ENCODE results near the gene TSTD2.

The TSTD2 gene

DNA sequence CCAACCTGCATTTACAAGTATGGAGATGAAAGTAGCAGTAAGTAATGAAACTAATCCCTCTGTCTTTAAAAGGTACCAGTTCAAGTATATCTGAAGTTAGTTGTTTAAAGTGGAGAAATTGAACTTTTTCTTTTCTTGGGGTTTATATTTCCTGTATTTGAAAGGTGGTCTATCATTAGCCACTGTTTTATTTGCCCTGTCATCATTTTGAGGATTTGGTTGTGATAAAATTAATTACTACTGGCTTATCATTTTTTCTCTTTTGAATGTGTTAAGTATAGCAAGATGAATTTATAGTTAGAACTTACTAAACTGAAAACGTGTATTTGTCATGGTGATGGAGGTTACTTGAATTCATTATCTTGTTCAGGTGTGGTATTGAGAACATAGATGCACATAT, 25.5 kb upstream of the TSTD2 start:
- POLR2A ChIA-PET (ENCODE audit: low non-redundant PET): no interaction called here
- no peak overlapping the region for H3K27ac ChIP-seq
- TF ChIP-seq, protein P1, sequence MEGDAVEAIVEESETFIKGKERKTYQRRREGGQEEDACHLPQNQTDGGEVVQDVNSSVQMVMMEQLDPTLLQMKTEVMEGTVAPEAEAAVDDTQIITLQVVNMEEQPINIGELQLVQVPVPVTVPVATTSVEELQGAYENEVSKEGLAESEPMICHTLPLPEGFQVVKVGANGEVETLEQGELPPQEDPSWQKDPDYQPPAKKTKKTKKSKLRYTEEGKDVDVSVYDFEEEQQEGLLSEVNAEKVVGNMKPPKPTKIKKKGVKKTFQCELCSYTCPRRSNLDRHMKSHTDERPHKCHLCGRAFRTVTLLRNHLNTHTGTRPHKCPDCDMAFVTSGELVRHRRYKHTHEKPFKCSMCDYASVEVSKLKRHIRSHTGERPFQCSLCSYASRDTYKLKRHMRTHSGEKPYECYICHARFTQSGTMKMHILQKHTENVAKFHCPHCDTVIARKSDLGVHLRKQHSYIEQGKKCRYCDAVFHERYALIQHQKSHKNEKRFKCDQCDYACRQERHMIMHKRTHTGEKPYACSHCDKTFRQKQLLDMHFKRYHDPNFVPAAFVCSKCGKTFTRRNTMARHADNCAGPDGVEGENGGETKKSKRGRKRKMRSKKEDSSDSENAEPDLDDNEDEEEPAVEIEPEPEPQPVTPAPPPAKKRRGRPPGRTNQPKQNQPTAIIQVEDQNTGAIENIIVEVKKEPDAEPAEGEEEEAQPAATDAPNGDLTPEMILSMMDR (conservative IDR thresholded peaks at IDR 0.05; ENCODE audit: low read depth): no peak
- DNase-seq (ENCODE audit: low spot score): no peak
- CTCF ChIA-PET: interaction anchor here (0.6 to 1.4 kb wide), 2 partner anchors 10 to 14 kb away, joined by 3 read pairs; no protein-coding TSS in a partner anchor

DNA sequence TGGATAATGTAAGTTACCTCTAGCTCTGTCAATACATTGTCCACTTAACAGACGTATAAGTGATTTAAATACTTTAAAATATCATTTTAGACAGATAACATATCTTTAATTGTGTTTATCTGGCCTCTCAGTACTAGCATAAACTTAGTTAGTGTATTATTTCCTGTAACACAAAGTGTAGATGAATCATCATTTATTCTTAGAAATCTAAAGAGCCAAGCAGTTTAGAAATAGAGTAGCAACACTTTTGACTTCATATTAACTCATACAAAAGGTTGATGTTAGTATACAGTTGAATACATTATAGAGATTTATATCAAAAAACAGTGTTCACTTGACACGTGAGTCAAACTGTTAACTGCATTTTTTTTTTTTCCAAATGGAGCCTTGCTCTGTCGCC, 18.5 kb upstream of the TSTD2 start:
- ChIA-PET POLR2A (ENCODE audit: low non-redundant PET) (no interaction called here), CTCF (no interaction called here)
- no peak for DNase-seq (ENCODE audit: low spot score)
- H3K27ac ChIP-seq: no peak overlapping the region
- TF ChIP-seq, protein P1 (conservative IDR thresholded peaks at IDR 0.05; ENCODE audit: low read depth): no peak

DNA sequence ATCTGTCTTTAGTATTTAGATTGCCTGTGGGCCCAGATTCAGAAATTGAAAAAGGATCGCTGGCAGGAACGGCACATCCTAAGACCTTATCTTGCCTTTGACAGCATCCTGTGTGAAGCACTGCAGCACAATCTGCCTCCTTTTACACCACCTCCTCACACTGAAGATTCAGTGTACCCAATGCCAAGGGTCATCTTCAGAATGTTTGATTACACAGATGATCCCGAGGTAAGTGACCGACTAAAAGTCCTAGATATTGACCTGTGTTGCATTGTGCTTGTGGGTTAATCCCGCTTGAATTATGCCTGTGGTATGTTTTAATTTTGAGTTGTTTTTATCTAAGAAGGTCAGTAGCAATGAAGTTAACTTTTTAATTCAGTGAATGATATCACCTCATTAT, 14.8 kb upstream of the TSTD2 start:
- POLR2A ChIA-PET (ENCODE audit: low non-redundant PET): no interaction called here
- TF ChIP-seq, protein P1 (conservative IDR thresholded peaks at IDR 0.05; ENCODE audit: low read depth): no peak
- DNase-seq (ENCODE audit: low spot score): no peak
- CTCF ChIA-PET: no interaction called here
- no peak overlapping the region for H3K27ac ChIP-seq

DNA sequence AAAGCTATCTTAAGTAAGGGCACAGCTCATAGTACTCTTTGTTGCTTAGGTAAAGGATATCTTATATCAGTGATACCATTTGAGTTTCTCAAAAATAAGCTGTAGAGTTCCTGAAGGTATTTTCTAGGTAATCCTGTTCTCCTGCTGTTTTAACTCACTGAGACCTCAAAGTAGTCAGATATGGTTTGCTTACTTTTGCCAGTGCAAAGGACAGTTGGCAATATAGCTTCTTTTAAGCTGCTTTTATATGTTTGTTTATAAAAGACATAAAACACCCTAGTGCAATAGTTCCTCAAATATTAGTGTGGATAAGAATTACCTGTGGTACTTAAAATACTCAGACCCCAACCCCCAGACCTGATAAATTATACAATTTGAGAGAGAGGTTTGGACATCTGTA, 12.6 kb upstream of the TSTD2 start:
- TF ChIP-seq, protein P1 (conservative IDR thresholded peaks at IDR 0.05; ENCODE audit: low read depth): no peak
- no peak for DNase-seq (ENCODE audit: low spot score)
- CTCF ChIA-PET: interaction anchor here (0.7 kb wide), 1 partner anchor 268 kb away, joined by 4 read pairs; no protein-coding TSS in a partner anchor
- POLR2A ChIA-PET (ENCODE audit: low non-redundant PET): interaction anchor here (0.9 kb wide), 1 partner anchor 13 kb away, joined by 4 read pairs; no protein-coding TSS in a partner anchor
- no peak overlapping the region for H3K27ac ChIP-seq

DNA sequence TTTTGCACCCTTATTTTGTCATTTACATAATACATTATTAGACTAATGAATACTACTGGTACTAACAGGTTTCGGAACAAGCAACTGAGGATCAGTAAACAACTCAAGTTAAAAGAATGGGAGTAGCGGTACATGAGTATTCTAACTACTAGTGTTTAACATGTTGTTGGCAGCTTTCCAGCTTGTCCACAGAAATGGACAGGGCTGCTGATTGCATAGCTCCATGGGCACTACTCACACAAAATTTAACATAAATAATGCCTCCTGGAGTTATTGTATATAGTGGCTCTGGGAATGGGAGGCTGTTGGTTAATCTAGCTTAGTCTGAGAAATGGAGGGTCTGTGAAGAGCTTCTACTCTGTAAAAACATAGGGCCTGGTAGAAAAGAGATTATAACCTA, 7.2 kb upstream of the TSTD2 start:
- no peak overlapping the region for H3K27ac ChIP-seq
- POLR2A ChIA-PET (ENCODE audit: low non-redundant PET): no interaction called here
- no peak for DNase-seq (ENCODE audit: low spot score)
- CTCF ChIA-PET: interaction anchor here (0.6 to 1.4 kb wide), 4 partner anchors 8 to 229 kb away, joined by 3 to 4 read pairs (median 3); no protein-coding TSS in a partner anchor
- TF ChIP-seq, protein P1 (conservative IDR thresholded peaks at IDR 0.05; ENCODE audit: low read depth): no peak

DNA sequence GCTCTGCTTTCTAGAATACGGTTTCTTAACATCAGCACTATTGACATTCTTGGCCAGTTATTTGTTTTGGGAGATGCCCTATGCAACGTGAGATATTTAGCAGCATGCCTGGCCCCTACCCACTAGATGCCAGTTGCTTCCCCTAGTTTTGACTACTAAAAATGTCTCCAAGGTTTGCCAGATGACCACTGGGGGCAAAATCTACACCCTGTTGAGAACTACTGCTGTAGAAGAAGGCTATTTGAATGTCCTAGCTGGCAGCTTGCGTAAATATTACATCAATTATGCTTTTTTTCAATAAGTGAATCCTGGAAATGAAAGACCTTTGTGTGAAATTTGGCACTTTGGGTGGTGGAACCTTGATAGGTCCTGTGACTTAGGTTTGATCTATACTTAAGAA, 5.5 kb upstream of the TSTD2 start:
- DNase-seq (ENCODE audit: low spot score): no peak
- ChIA-PET CTCF (interaction anchor here (0.6 to 1.2 kb wide), 3 partner anchors 12 to 112 kb away, joined by 3 to 4 read pairs (median 3); no protein-coding TSS in a partner anchor), POLR2A (ENCODE audit: low non-redundant PET) (no interaction called here)
- H3K27ac ChIP-seq: no peak overlapping the region
- TF ChIP-seq, protein P1 (conservative IDR thresholded peaks at IDR 0.05; ENCODE audit: low read depth): no peak

Measured in RWPE1 (cell line).